GM18861 (cell line): ENCODE results near the gene TJP2.

Experiments used
- ATAC-seq: cut with Tn5 transposase; IDR thresholded peaks from one replicate; pipeline ENCODE4 v1.9.1; 2021; ENCODE audit not compliant: unreplicated experiment

Gene TJP2

DNA sequence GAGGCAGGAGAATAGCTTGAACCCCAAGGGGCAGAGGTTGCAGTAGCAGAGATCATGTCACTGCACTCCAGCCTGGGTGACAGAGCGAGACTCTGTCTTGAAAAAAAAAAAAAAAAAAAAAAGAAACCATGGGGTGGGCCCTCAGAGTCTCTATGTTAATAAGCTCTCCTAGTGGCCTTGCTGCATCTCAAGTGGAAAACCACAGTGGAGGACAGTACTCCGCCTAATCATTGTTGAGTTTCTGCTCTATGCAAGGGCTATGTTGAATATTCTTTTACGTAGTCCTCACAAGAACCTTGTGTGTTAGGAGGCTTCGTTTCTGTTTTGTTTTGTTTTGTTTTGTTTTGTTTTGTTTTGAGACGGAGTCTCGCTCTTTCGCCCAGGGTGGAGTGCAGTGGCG is 48.9 kb downstream of the TJP2 start:
- ATAC-seq, result no peak

DNA sequence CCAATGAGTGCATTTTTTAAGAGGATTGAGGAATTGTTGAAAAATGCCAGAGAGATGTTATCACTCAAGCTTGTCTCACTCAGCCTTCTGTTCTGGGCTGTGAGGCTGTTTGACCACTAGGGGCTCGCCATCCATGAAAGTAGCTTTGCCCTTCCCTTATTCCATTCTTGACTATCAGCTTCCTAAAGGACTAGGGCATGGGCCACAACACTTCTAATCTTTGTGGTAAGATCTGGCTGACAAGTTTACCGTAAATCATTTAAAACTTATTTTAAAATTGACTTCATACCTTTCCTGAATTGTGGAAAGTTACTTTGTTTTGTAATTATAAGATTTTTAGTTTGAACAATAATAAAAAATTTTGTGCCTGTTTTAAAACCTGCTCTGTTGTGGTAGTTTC is 49.5 kb downstream of the TJP2 start:
- ATAC-seq, result no peak

DNA sequence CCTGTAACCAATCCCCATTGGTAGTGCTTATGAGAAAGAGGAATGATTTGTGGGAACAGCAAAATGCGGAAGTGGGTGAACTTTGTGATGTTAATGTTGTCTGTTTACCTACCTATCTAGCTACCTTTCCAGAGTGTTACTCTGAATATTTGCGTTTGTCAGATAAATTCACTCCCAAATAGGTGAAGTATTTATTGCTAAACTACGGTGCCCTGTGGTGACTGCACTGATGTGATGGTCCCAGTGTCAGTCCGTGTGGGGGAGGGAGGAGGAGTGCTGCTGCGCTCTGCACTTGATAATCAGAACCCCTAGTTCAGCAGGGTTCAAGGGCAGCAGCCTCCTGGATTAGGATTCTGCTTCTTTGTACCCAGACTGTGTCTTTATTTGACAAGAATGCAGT is 55.3 kb downstream of the TJP2 start:
- ATAC-seq, result no peak

DNA sequence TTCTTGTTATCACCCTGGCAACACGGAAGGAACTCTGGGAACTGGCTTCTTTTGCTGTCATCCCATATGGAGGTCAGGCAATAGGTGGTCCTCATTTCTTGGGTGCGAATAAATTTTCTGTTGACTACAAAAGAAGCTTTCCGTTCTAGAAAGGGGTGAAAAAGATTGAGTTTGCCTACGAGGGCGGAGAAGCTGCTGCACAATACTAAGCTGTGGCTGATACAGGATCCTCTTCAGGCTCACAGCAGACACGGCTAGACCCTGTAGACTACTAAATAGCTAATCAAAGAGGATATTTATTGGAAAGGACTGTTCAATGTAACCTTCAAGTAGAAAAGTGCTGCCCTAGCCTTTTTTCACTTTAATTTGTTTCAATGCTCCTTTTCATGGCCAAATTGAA is 58.1 kb downstream of the TJP2 start:
- no peak for ATAC-seq

DNA sequence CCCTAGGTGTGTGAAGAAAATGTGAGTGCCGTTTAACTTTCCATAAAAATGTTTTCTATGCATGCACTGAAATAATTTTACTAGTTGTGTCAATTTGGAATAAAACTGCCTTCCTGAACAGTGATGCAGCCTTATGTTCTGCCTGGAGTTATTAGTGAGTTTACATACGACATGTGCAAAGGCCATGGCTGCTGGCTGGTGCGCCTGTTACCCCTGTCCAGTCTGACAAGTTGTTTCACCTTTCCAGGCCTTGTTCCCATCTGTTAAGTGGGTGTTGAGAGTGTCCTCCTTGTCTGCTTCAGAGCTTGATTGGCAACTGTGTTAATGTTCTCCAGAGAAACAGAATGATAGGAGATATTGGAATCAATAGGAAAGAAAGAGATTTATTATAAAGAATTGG is 60.6 kb downstream of the TJP2 start:
- ATAC-seq, result no peak

DNA sequence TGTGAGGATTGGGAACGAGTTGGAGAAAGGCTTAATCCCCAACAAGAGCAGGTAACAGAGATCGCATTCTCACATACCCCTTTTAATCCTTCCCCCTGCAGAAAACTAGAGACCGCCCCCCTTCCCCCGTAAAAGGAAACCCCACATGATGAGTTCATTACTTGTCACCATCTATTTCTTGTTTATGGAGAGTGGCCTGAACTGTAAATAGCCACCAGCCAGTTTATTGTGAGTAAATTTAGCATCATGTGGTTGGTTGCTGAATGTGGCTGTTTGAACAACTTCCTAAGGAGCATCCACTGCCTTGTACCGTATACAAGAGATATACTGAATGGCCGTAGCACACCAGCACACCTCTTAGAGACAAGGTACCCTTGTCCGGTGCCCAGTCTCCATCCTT is 62.1 kb downstream of the TJP2 start:
- no peak for ATAC-seq

DNA sequence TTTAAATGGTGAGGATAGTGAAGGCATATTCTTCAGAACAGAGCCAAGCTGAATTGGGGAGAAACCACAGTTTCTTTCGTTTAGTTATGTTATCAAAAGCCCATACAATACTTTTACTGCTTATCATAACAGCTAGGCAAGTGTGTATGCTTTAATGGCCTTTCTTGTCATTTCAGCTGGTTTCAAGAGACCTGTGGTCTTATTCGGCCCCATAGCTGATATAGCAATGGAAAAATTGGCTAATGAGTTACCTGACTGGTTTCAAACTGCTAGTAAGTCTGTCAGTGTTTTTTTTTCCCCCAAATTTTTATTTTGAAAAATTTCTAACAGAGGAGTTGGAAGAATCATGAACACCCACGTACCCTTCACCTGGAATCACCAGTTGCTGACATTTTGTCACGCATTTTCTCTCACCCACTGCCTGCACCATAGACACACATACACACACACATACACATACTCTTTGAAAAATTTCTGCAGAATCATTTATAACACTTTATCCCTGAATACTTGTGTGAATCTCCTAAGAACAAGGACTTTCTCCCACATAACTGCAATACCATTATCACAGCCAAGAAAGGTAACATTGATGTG is 63.7 kb downstream of the TJP2 start:
- peak; percentile 66 for ATAC-seq

DNA sequence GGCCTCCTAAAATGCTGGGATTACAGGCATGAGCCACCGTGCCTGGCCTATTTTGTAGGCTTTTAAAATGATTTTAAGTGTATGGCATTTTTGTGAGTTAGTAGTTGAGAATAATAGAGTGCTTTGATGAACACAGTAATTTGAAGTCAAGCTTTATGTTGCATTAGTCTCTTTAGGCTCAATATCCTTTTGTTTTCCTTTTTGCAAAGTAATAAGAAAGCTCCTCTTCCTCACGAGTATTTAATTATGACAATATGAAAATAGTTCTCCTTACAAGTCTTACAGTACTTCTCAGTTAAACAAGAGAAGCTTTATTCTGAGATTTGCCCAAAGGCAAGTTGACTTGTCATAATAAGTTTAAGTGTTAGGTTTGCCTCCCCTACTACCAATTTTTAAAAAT is 69.0 kb downstream of the TJP2 start:
- ATAC-seq, result no peak

DNA sequence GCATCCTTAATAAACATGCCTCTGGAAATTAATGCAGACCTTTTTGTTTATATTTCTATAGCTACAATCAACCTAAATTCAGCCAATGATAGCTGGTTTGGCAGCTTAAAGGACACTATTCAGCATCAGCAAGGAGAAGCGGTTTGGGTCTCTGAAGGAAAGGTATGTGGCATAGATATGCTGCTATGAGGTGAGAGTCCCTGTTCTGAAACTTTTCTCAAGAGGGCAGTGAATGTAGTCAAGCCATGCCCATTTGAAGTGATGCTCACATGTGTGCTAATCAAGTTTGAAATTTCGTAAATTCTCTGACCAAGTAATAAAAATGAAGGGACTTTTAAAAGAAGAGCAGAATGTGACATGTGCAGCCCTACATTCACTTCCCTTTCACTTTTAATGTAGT is 72.6 kb downstream of the TJP2 start:
- ATAC-seq, result no peak

DNA sequence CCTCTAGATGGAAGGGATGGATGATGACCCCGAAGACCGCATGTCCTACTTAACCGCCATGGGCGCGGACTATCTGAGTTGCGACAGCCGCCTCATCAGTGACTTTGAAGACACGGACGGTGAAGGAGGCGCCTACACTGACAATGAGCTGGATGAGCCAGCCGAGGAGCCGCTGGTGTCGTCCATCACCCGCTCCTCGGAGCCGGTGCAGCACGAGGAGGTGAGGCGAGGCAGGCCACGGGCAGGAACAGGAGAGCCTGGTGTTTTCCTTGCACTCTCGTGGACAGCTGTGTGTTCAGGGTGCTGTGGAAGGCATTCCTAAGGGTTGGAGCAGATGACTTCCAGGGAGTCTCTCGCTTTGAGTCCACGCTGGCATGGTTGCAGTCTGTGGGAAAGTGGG is 73.9 kb downstream of the TJP2 start:
- ATAC-seq, result no peak

DNA sequence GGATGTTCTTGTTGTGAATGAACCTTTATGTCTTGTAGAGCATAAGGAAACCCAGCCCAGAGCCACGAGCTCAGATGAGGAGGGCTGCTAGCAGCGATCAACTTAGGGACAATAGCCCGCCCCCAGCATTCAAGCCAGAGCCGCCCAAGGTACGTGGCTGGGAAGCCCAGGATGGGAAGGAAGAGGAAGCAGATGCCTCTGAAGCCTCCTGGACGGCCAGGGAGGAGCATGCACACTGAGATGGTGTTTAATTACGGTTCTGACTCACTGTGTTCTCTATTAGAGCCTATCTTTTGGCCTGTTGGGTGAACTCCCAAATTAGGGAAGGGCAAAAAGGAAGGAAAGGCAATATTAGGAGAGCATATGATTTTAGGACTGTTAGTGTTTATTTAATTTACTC is 75.3 kb downstream of the TJP2 start:
- no peak for ATAC-seq

DNA sequence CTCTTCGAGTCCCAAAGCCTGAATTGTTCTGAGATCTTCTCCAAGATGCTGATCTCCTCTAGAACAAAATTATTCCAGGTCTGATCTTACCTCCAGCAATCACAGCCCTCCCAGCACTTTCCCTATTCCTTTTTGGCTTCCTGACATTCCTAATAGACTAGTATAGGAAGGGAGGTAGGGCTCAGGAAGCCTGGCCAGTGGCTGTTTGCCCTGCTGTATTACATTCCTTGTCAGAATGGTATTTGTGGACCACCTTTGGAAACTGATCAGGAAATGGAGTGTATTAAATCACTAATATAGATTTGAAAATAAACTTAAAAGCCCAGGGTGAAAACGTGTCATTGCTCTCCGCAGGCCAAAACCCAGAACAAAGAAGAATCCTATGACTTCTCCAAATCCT is 76.6 kb downstream of the TJP2 start:
- ATAC-seq, result no peak

DNA sequence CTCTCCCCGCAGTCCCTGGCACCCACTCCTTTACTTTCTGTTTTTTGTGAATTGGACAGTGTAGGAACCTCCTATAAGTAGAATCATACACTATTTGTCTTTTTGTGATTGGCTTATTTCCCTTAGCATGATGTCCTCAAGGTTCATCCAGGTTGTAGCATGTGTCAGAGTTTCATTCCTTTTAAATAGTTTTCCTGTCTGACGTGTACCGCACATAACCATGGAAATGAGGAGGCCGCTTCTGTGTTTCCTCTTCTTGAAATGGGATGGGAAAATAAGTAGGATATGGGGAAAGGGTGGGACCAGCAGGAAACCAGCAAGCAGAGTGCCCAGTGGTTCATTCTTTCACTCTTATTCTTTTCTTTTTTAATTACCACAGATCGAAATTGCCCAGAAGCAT is 78.4 kb downstream of the TJP2 start:
- no peak for ATAC-seq

DNA sequence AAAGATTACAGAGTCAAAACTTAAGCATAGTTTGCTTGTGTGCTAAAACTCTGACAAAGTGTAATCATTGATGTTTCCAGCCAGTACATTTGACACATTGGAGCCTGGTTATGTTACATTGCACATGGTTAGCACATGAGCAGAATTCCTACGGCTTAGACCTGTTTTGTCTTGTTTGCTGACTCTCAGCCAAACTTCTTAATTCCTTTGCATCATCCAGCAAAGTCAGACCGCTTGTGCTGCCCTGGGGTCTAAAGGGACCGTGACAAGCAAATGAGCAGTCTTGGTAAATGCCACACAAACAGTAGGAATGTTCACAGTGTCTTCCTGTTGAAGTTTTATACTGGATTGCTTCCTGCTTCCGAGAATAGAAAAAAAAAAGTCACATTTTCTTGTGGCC is 79.0 kb downstream of the TJP2 start:
- no peak for ATAC-seq

DNA sequence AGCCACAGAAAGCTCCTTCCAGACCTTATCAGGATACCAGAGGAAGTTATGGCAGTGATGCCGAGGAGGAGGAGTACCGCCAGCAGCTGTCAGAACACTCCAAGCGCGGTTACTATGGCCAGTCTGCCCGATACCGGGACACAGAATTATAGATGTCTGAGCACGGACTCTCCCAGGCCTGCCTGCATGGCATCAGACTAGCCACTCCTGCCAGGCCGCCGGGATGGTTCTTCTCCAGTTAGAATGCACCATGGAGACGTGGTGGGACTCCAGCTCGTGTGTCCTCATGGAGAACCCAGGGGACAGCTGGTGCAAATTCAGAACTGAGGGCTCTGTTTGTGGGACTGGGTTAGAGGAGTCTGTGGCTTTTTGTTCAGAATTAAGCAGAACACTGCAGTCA is 80.1 kb downstream of the TJP2 start:
- ATAC-seq, result no peak

DNA sequence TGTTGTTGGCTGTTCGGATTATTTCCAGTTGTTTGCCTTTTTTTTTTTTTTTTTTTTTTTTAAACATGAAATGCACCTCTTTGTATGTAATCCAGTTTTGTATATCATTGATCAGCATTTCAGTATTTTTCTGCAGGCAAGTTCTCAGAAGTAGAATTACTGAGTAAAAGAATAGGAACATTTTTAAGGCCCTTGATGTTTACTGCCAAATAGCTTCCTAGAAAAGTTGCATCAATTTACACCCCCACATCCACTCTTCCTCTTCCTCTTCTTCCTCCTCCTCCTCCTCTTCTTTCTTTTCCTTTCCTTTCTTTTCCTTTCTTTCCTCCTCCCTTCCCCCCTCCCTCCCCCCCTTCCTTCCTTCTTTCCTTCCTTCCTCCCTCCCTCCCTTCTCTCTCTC is 81.5 kb downstream of the TJP2 start:
- ATAC-seq, result no peak

DNA sequence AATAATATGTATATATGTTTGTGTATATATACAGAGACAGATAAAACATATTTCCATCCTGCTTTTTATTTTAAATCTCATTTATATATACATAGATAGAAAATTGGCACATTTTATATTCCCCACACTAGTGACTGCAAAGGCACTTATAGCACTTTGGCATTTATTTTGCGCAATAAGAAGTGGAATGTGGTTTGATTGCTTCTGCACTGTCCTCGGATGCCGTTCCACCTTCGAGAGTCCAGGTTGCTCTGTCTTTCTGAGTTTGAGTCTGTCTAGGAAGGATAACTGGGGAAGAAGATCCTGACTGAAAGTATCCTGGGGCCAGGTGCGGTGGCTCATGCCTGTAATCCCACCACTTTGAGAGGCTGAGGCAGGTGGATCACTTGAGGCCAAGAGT is 84.5 kb downstream of the TJP2 start:
- no peak for ATAC-seq

DNA sequence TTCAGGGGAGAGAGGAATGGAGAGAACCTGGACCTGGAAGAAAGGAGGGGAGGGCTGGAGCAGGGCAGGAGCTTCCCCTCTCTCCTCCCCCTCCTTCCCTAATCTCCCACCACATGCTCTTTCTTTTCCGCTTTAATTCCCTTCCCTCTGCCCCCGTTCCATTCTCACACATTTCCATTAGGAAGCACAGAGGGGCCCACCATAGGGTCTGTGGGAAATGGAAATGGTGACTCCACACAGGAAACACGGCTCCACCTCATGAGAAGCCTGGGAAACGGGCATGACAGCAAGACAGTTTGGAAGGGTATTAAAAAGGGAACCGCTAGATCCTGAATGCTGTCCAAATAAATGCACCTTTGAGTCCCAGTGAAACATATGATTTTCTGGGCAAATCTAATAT is 86.1 kb downstream of the TJP2 start:
- ATAC-seq, result no peak

DNA sequence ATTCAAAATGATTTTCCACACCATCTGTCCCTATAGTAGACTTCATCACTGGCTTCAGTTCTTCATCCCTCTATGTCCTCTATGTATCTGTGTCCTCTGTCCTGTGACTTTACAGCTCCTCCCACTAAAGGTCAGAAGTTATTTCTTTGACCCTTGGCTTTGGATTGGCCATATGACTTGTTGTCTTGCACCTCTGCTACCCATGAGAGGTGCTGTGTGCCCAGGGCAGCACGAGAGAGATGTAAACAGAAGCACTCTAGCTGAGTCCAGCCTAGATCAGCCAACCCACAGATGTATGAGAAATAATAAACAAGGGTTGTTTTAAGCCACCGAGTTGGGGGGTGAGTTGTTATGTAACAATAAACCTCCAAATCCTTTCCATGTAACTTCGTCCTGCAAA is 87.6 kb downstream of the TJP2 start:
- no peak for ATAC-seq

DNA sequence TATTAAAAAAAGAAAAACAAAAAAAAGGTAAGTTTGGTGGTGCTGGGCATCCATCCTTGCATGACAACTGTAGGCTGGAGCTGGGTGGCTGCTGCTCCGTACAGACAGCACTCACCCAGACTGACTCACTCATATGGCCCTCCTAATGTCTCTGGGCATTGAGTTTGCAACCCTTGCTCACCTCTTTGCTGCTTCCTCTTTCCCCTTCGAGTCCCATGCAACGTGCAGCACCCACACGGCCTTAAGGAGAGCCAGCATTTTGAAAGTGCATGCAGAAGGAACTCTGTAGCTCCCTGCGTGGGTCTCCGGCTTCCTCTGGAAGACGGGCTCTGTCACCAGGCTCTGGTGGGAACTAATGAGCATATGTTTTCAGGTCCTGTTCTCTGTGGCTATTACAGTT is 90.4 kb downstream of the TJP2 start:
- no peak for ATAC-seq

DNA sequence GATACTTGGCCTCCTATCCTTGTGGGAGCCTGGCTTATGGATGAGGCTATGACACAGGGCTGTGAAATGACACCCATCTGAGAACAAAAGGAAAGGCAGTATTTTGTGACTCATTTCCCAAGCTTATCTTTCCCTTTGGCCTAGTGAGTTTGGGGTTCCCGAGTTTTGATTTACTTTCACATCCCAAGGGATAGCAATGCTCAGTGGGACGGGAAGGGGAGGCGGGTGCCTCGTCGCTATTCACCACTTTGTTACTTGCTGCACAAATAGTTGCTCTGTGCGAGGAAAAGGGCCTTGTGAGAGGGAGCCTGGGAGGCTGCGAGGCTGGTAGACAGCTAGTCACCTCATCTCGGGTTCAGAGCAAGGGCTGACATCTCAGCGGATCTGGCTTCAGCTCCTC is 91.8 kb downstream of the TJP2 start:
- ATAC-seq, result no peak

DNA sequence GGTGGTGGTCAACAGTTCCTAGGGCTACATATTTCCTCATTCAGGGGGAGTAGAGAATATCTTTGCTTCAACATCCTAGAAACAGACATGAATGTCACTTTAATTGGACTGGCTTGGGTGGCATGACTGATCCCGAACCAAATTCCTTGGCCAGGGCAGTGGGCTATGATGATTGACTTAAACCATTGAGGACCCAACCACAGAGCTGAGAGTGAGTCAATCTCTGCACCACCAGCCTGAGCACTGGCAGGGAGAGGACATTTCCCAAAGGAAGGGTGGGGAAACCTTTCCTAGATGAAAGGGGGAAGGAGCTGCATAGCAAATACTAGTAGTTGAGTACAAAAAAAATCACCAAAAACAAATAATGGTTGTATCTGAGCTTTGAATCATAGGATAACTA is 98.1 kb downstream of the TJP2 start:
- ATAC-seq, result no peak

DNA sequence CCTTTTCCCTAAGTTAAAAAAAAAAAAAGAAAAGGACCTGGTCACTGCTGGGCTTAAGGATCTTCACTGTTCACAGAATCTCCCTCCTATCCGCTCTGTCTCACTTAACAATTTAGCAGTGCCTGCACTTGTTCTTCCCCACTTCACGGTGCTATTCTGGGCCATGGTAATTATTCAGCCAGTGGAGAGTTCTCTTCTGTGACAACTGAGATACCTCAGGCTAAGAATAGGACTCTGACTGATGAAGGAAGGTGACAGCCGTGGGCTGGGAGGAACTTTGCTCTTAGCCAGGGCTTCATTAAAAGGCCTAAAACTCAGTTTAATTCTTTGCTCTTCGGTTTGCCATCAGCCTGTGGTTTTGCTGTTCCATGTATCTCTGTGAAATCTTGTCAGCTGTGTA is 99.1 kb downstream of the TJP2 start:
- ATAC-seq, result no peak

DNA sequence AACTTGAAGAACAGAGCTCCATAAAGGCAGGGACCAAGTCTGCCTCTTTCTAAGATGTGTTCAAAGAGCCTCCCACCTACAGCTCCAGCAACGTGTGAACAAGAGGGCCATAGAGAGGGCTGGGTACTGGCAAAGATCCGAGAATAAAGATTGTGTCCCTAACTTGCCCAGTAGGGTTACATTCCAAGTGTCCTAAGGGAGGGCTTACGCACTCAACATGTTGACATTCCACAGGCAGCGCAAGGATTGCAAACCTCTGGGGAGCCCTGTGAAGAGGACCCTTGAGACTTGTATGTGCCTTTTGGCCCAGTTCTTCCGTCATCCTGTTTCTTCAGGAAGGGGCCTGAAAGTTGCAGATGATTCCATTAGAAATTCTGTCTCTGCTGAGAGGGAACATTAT is 102.7 kb downstream of the TJP2 start:
- ATAC-seq, result no peak
